ENCODE data around the gene MAN1C1. TPM values are rescaled to one million over a fixed set of nuclear protein-coding genes. Genes with fewer than 3 reads are reported as not detected.

MAN1C1 gene
- total and polyA plus RNA-seq, 7 donors: 0.69 to 32.1 (median 12.8) TPM

GRCh38 chr1:25673456-25673855 lies 56.9 kb downstream of the MAN1C1 start:
- H3K9me3 ChIP-seq: no peaks in the 10 kb centered on the region
- no peak for DNase-seq
- H3K36me3 ChIP-seq: no peaks in the 10 kb centered on the region
- TF ChIP-seq EP300 (IDR thresholded peaks at IDR 0.05) (no peak), POLR2AphosphoS5 (IDR thresholded peaks at IDR 0.05) (no peak), POLR2A (IDR thresholded peaks at IDR 0.05) (no peak), CTCF (IDR thresholded peaks at IDR 0.05) (no peak)
- H3K4me3 ChIP-seq: no peak overlapping the region
- H3K27me3 ChIP-seq: no peaks in the 10 kb centered on the region
- H3K27ac ChIP-seq: no peak overlapping the region
- peaks cover 0 to 36% (median 25%) of the 10 kb centered on the region in 4 donors for H3K4me1 ChIP-seq
- 91 to 94% methylated on average over 3 of the region's 3 CpGs for WGBS, 2 donors
- intact Hi-C loops (cut with DNase I): no loop called here

GRCh38 chr1:25673962-25674806 lies 57.6 kb downstream of the MAN1C1 start:
- no peak for DNase-seq
- H3K4me3 ChIP-seq: no peak overlapping the region
- intact Hi-C loops (cut with DNase I): no loop called here
- no peak overlapping the region for H3K27ac ChIP-seq
- no peaks in the 10 kb centered on the region for H3K36me3 ChIP-seq
- H3K27me3 ChIP-seq: no peaks in the 10 kb centered on the region
- peaks cover 0 to 31% (median 24%) of the 10 kb centered on the region in 4 donors for H3K4me1 ChIP-seq
- no peak for TF ChIP-seq EP300 (IDR thresholded peaks at IDR 0.05)
- no peak for TF ChIP-seq POLR2A (IDR thresholded peaks at IDR 0.05)
- TF ChIP-seq CTCF (IDR thresholded peaks at IDR 0.05): no peak
- no peak for TF ChIP-seq POLR2AphosphoS5 (IDR thresholded peaks at IDR 0.05)
- WGBS, 2 donors: 87 to 89% methylated on average over 8 of the region's 8 CpGs
- no peaks in the 10 kb centered on the region for H3K9me3 ChIP-seq

GRCh38 chr1:25674807-25675084 lies 58.2 kb downstream of the MAN1C1 start:
- WGBS, 2 donors: 93 to 97% methylated on average over 3 of the region's 3 CpGs

GRCh38 chr1:25675729-25676476 lies 59.3 kb downstream of the MAN1C1 start:
- H3K27ac ChIP-seq: no peak overlapping the region
- 57 to 71% methylated on average over 11 of the region's 11 CpGs for WGBS, 2 donors

More at GRCh38 chr1:25674807-25675084, 58.2 kb downstream of the MAN1C1 start:
- peaks cover 0 to 27% (median 19%) of the 10 kb centered on the region in 4 donors for H3K4me1 ChIP-seq
- no peaks in the 10 kb centered on the region for H3K36me3 ChIP-seq
- H3K27ac ChIP-seq: no peak overlapping the region
- intact Hi-C loops (cut with DNase I): no loop called here
- H3K27me3 ChIP-seq: no peaks in the 10 kb centered on the region
- no peaks in the 10 kb centered on the region for H3K9me3 ChIP-seq
- TF ChIP-seq POLR2A (IDR thresholded peaks at IDR 0.05) (no peak), CTCF (IDR thresholded peaks at IDR 0.05) (no peak), EP300 (IDR thresholded peaks at IDR 0.05) (no peak), POLR2AphosphoS5 (IDR thresholded peaks at IDR 0.05) (no peak)
- DNase-seq: no peak
- no peak overlapping the region for H3K4me3 ChIP-seq

More at GRCh38 chr1:25675729-25676476, 59.3 kb downstream of the MAN1C1 start:
- no peak for DNase-seq
- Histone ChIP-seq H3K9me3 (no peaks in the 10 kb centered on the region), H3K4me3 (no peak overlapping the region), H3K27me3 (no peaks in the 10 kb centered on the region), H3K36me3 (no peaks in the 10 kb centered on the region), H3K4me1 (peaks cover 0 to 20% (median 16%) of the 10 kb centered on the region in 4 donors)
- no peak for TF ChIP-seq POLR2AphosphoS5 (IDR thresholded peaks at IDR 0.05)
- no peak for TF ChIP-seq POLR2A (IDR thresholded peaks at IDR 0.05)
- TF ChIP-seq EP300 (IDR thresholded peaks at IDR 0.05): no peak
- no peak for TF ChIP-seq CTCF (IDR thresholded peaks at IDR 0.05)
- intact Hi-C loops (cut with DNase I): no loop called here

All from sigmoid colon (tissue), 7 donors.